H1 (cell line): ENCODE results near the gene ZXDC. TPM values are rescaled to one million over a fixed set of nuclear protein-coding genes. Genes with fewer than 3 reads are reported as not detected.
A peak's percentile ranks its signal among the peaks of the same experiment; 100 is the strongest.

ENCODE experiments used
- CTCF ChIA-PET: fragments of 300-600 bp; sonication (Branson Sonifier 250); formaldehyde crosslinking; loops from one replicate; lab custom pipeline; 2021; ENCODE audit not compliant: partially characterized antibody; lab: Charles Lee
- POLR2A ChIA-PET: fragments of 300-600 bp; sonication (Branson Sonifier 250); formaldehyde crosslinking; loops from one replicate; lab custom pipeline; 2021; ENCODE audit warnings: inconsistent platforms; ENCODE audit not compliant: partially characterized antibody; lab: Charles Lee
- DNase-seq, 2 experiments: peaks; one replicate each; pipeline versions ENCODE4 v3.0.0 to v3.0.0-alpha.2; 2010 to 2022; ENCODE audit warnings: low spot score in 2 of 2, low read depth in 1 of 2, mixed read lengths in 1 of 2
- FAIRE-seq: peaks from 2 replicates; lab custom pipeline; 2011; peaks lifted over from hg19 to GRCh38; lab: Jason Lieb, UNC
- H2AFZ ChIP-seq: 2 replicates; pipeline ENCODE4 v1.8.1; 2012; ENCODE audit warnings: low read length, inconsistent platforms
- H2AK5ac ChIP-seq: 2 replicates; pipeline ENCODE4 v1.6.1; 2013; ENCODE audit warnings: low read depth, low read length
- H2BK120ac ChIP-seq: replicated peaks from 2 replicates; pipeline ENCODE3; 2013; ENCODE audit warnings: low read depth, low read length, inconsistent platforms
- H2BK12ac ChIP-seq: 2 replicates; pipeline ENCODE4 v1.6.1; 2013; ENCODE audit warnings: low read depth, low read length
- H2BK15ac ChIP-seq: 2 replicates; pipeline ENCODE4 v1.6.1; 2013; ENCODE audit warnings: low read length
- H2BK20ac ChIP-seq: 2 replicates; pipeline ENCODE4 v1.6.1; 2013; ENCODE audit warnings: low read length
- H2BK5ac ChIP-seq: 2 replicates; pipeline ENCODE4 v1.6.1; 2013; ENCODE audit warnings: low read depth, low read length
- H3K14ac ChIP-seq: 2 replicates; pipeline ENCODE4 v1.6.1; 2013; ENCODE audit warnings: inconsistent platforms; ENCODE audit not compliant: insufficient read length
- H3K18ac ChIP-seq: 2 replicates; pipeline ENCODE4 v1.6.1; 2013; ENCODE audit warnings: low read length; ENCODE audit errors: extremely low read depth
- H3K23ac ChIP-seq: 2 replicates; pipeline ENCODE4 v1.6.1; 2013; ENCODE audit warnings: inconsistent platforms; ENCODE audit not compliant: insufficient read length
- H3K23me2 ChIP-seq: 2 replicates; pipeline ENCODE4 v1.6.1; 2013; ENCODE audit warnings: low read depth, low read length
- H3K27ac ChIP-seq: 2 replicates; pipeline ENCODE4 v1.6.1; 2011; ENCODE audit warnings: low read depth, low read length, inconsistent platforms
- H3K27me3 ChIP-seq, 4 experiments: replicated peaks in 1 of 4; 1 replicate in 1 of 4; 2 replicates in 3 of 4; pipeline versions ENCODE4 v1.6.1 to v1.8.1; 2011 to 2013; ENCODE audit warnings: low read length in 3 of 4, mild to moderate bottlenecking in 3 of 4, inconsistent platforms in 2 of 4, mixed read lengths in 2 of 4, moderate library complexity in 1 of 4; ENCODE audit not compliant: control insufficient read depth in 3 of 4, insufficient read depth in 3 of 4; ENCODE audit errors: extremely low read depth in 1 of 4
- H3K36me3 ChIP-seq, 4 experiments: 2 replicates each; pipeline versions ENCODE4 v1.6.1 to v1.8.1; 2011 to 2013; ENCODE audit warnings: mild to moderate bottlenecking in 4 of 4, low read length in 3 of 4, moderate library complexity in 2 of 4, control low read depth in 1 of 4, inconsistent platforms in 1 of 4; ENCODE audit not compliant: insufficient read depth in 4 of 4, control insufficient read depth in 2 of 4
- H3K4ac ChIP-seq: replicated peaks from 2 replicates; pipeline ENCODE3; 2013; ENCODE audit warnings: low read length, low read depth, mixed read lengths, inconsistent platforms; ENCODE audit not compliant: insufficient read length
- H3K4me1 ChIP-seq, 4 experiments: replicated peaks in 1 of 4; 1 replicate in 1 of 4; 2 replicates in 3 of 4; pipeline versions ENCODE4 v1.6.1 to v1.8.1; 2011 to 2013; ENCODE audit warnings: low read length in 3 of 4, inconsistent platforms in 2 of 4, mixed read lengths in 1 of 4; ENCODE audit not compliant: insufficient read depth in 4 of 4, control insufficient read depth in 3 of 4
- H3K4me2 ChIP-seq, 2 experiments: 2 replicates each; pipeline versions ENCODE4 v1.6.1 to v1.8.1; 2011 to 2013; ENCODE audit warnings: low read depth in 2 of 2, low read length in 2 of 2, control low read depth in 1 of 2, inconsistent platforms in 1 of 2, mild to moderate bottlenecking in 1 of 2; ENCODE audit not compliant: insufficient read depth in 1 of 2
- H3K4me3 ChIP-seq, 4 experiments: fragments of 200-600, 300-600 bp in 1 of 4; sonication (generic), shearing (Covaris generic), sonication (Bioruptor Twin) in 1 of 4; 2 replicates each; pipeline versions ENCODE4 v1.5.1 to v1.8.1; 2011 to 2016; ENCODE audit warnings: low read length in 4 of 4, low read depth in 3 of 4, control low read depth in 2 of 4, inconsistent platforms in 2 of 4, mild to moderate bottlenecking in 2 of 4, mixed read lengths in 1 of 4, moderate library complexity in 1 of 4; ENCODE audit not compliant: insufficient read depth in 2 of 4; ENCODE audit errors: extremely low read depth in 1 of 4
- H3K56ac ChIP-seq: replicated peaks from 2 replicates; pipeline ENCODE3; 2013; ENCODE audit warnings: low read depth, mild to moderate bottlenecking, mixed read lengths, low read length, inconsistent platforms; ENCODE audit not compliant: insufficient read length
- H3K79me1 ChIP-seq: 2 replicates; pipeline ENCODE4 v1.6.1; 2013; ENCODE audit warnings: low read depth, low read length, control low read depth
- H3K79me2 ChIP-seq, 2 experiments: 2 replicates each; pipeline versions ENCODE4 v1.6.1 to v1.8.1; 2012 to 2013; ENCODE audit warnings: low read length in 2 of 2, mild to moderate bottlenecking in 2 of 2, inconsistent platforms in 1 of 2; ENCODE audit not compliant: insufficient read depth in 2 of 2, control insufficient read depth in 1 of 2
- H3K9ac ChIP-seq, 4 experiments: replicated peaks in 1 of 4; 1 replicate in 1 of 4; 2 replicates in 3 of 4; pipeline versions ENCODE4 v1.6.1 to v1.8.1; 2011 to 2013; ENCODE audit warnings: low read depth in 3 of 4, low read length in 3 of 4, control low read depth in 2 of 4, mild to moderate bottlenecking in 2 of 4, moderate library complexity in 2 of 4, inconsistent platforms in 1 of 4; ENCODE audit errors: extremely low read depth in 1 of 4
- H3K9me3 ChIP-seq, 2 experiments: 2 replicates each; pipeline versions ENCODE4 v1.6.1 to v1.8.1; 2012 to 2013; ENCODE audit warnings: mild to moderate bottlenecking in 2 of 2, moderate library complexity in 2 of 2, control low read depth in 1 of 2, inconsistent platforms in 1 of 2, low read depth in 1 of 2, low read length in 1 of 2, mixed read lengths in 1 of 2; ENCODE audit not compliant: insufficient read depth in 2 of 2
- H4K20me1 ChIP-seq, 2 experiments: replicated peaks in 1 of 2; 2 replicates each; pipeline versions ENCODE3 to v1.8.1; 2011 to 2013; ENCODE audit warnings: inconsistent platforms in 2 of 2, low read length in 2 of 2, mild to moderate bottlenecking in 1 of 2; ENCODE audit not compliant: insufficient read depth in 2 of 2, control insufficient read depth in 1 of 2
- H4K5ac ChIP-seq: 2 replicates; pipeline ENCODE4 v1.6.1; 2013; ENCODE audit warnings: low read length, low read depth, mixed read lengths, inconsistent platforms; ENCODE audit not compliant: insufficient read length
- H4K8ac ChIP-seq: 2 replicates; pipeline ENCODE4 v1.8.0; 2013; ENCODE audit warnings: mild to moderate bottlenecking, moderate library complexity, low read length, inconsistent platforms; ENCODE audit not compliant: insufficient read depth; ENCODE audit errors: extremely low read depth
- H4K91ac ChIP-seq: replicated peaks from 2 replicates; pipeline ENCODE3; 2013; ENCODE audit warnings: low read length, mixed read lengths, inconsistent platforms; ENCODE audit not compliant: insufficient read length
- ASH2L ChIP-seq: fragments of 200-600, 300-600 bp; sonication (generic); IDR thresholded peaks from one replicate; pipeline ENCODE4 v1.7.1; 2017; ENCODE audit warnings: low read length
- BACH1 ChIP-seq: IDR thresholded peaks from 2 replicates; pipeline ENCODE4 v1.6.1; 2012; ENCODE audit warnings: low read length, improper control_type of control experiment
- KDM4A ChIP-seq: IDR thresholded peaks from one replicate; pipeline ENCODE4 v1.7.1; 2012; ENCODE audit warnings: low read depth, mild to moderate bottlenecking, moderate library complexity, low read length, inconsistent platforms; ENCODE audit not compliant: severe bottlenecking
- KDM5A ChIP-seq: fragments of 200-600 bp; IDR thresholded peaks from 2 replicates; pipeline ENCODE4 v1.7.1; 2012; ENCODE audit warnings: mild to moderate bottlenecking, low read length, inconsistent platforms, mixed read lengths
- MAFK ChIP-seq: IDR thresholded peaks from 2 replicates; pipeline ENCODE4 v1.6.1; 2012; ENCODE audit warnings: low read depth, mild to moderate bottlenecking, improper control_type of control experiment, low read length
- POLR2AphosphoS5 ChIP-seq: IDR thresholded peaks from 2 replicates; pipeline ENCODE4 v1.6.1; 2011; ENCODE audit warnings: low read depth, low read length
- SIN3A ChIP-seq, 2 experiments: IDR thresholded peaks in 1 of 2; conservative IDR thresholded peaks in 1 of 2; 2 replicates each; pipeline ENCODE4 v1.6.1; 2011 to 2012; ENCODE audit warnings: low read length in 2 of 2, improper control_type of control experiment in 1 of 2, low read depth in 1 of 2, mild to moderate bottlenecking in 1 of 2
- TAF1 ChIP-seq: IDR thresholded peaks from 2 replicates; pipeline ENCODE4 v1.6.1; 2011; ENCODE audit warnings: mild to moderate bottlenecking, low read depth, low read length
- TAF7 ChIP-seq: optimal IDR thresholded peaks from 2 replicates; pipeline ENCODE3; 2011; ENCODE audit warnings: low read depth, mild to moderate bottlenecking, inconsistent platforms, low read length, moderate library complexity, borderline replicate concordance
- YY1 ChIP-seq: IDR thresholded peaks from 2 replicates; pipeline ENCODE4 v1.6.1; 2011; ENCODE audit warnings: low read depth, mild to moderate bottlenecking, low read length
- WGBS, 2 experiments: shearing (Covaris generic) in 1 of 2; methylation state at CpG; one replicate each; pipeline versions ENCODE4 v1.1.6 to v1.1.7; 2013 to 2015; ENCODE audit warnings: low lambda C conversion rate in 2 of 2, mixed read lengths in 2 of 2, inconsistent platforms in 1 of 2, low coverage in 1 of 2, missing lambda C conversion rate in 1 of 2; ENCODE audit not compliant: insufficient replicate concordance in 2 of 2, insufficient coverage in 1 of 2, insufficient read length in 1 of 2; ENCODE audit errors: extremely low coverage in 1 of 2, missing lambda C conversion rate in 1 of 2; 5-methylcytosine and 5-hydroxymethylcytosine counted together
- polyA plus RNA-seq, 7 experiments: library from polyadenylated mRNA; depleted of rRNA in 3 of 7; stranded (reverse) in 5 of 7; unstranded in 2 of 7; fragments of >200 nt in 5 of 7; fragments of 200-250 nt in 2 of 7; gene quantifications; 1 replicate in 5 of 7; 2 replicates in 1 of 7; 4 replicates in 1 of 7; pipeline versions ENCODE4 v1.2.1 to v1.2.3, GENCODE V29; 2011 to 2013; ENCODE audit warnings: missing spikeins in 2 of 7, mixed read lengths in 2 of 7
- total RNA-seq: library from RNA; stranded (reverse); fragmentation: NEBNext Ultra II Directional; extraction: Animal tissue kit (Norgen Biotek cat#: 25700); gene quantifications from 2 replicates; pipeline ENCODE4 v1.2.1, GENCODE V29; 2021

The ZXDC gene
- total and polyA plus RNA-seq, 2 of the 8 experiments (the other 6 are each of a cell fraction or from before 2014, with no cell fraction given) = 12.7 to 24.3 TPM

GRCh38 chr3:126414406-126414805 is 61.3 kb downstream of the ZXDC start:
- Histone ChIP-seq H3K27me3 (no peaks in the 10 kb centered on the region; a peak in 1 of 7 replicates), H3K79me2 (no peaks in the 10 kb centered on the region), H4K91ac (no peak overlapping the region), H2BK120ac (no peak overlapping the region), H4K8ac (no peak overlapping the region; the same call in 1 of the 2 replicates), H2AK5ac (no peak overlapping the region), H3K18ac (no peak overlapping the region), H3K36me3 (no peaks in the 10 kb centered on the region), H3K9ac (no peak overlapping the region), H3K4ac (no peak overlapping the region), H2AFZ (no peak overlapping the region), H3K4me2 (no peak overlapping the region), H2BK15ac (no peak overlapping the region), H2BK12ac (peak overlapping the region; percentile 80; the same call in 1 of the 2 replicates), H3K4me3 (no peak overlapping the region), H3K14ac (no peak overlapping the region), H3K79me1 (no peaks in the 10 kb centered on the region), H4K20me1 (no peaks in the 10 kb centered on the region), H3K23ac (no peak overlapping the region), H3K23me2 (no peaks in the 10 kb centered on the region), H3K9me3 (no peaks in the 10 kb centered on the region), H4K5ac (no peak overlapping the region), H2BK20ac (no peak overlapping the region), H2BK5ac (0 out of 2 replicates have a peak overlapping the region, but pooled peaks have one; percentile 24), H3K56ac (no peak overlapping the region), H3K4me1 (peaks cover 0 to 6% (median 5%) of the 10 kb centered on the region in 4 experiments; a peak in 4 of 7 replicates), H3K27ac (no peak overlapping the region)
- FAIRE-seq = no peak
- WGBS, 2 experiments = 89% methylated on average over 11 of the region's 11 CpGs; no CpG with 5 or more reads in 1 of the 2 experiments
- no peak for TF ChIP-seq KDM4A
- no peak for TF ChIP-seq TAF1
- TF ChIP-seq YY1 = no peak
- TF ChIP-seq TAF7 = no peak
- no peak for TF ChIP-seq MAFK
- TF ChIP-seq SIN3A (conservative IDR thresholded peaks at IDR 0.05 in 1 of 2, IDR thresholded peaks at IDR 0.05 in 1 of 2; ENCODE audit: low read depth in 1 of 2, low read length in 2 of 2) = no peak
- TF ChIP-seq ASH2L = no peak
- TF ChIP-seq POLR2AphosphoS5 = no peak
- TF ChIP-seq KDM5A = no peak
- TF ChIP-seq BACH1 = no peak
- no peak for DNase-seq
- CTCF ChIA-PET = no interaction called here
- POLR2A ChIA-PET = interaction anchor here (0.8 to 2.2 kb wide), 2 partner anchors 9 to 61 kb away, joined by 3 to 5 read pairs; no protein-coding TSS in a partner anchor
